Duodenal mucosa (tissue), 2 donors: ENCODE data around the gene BICD1.

Experiments
- H3K27ac ChIP-seq: one replicate; pipeline ENCODE4 v1.7.0; 2013; ENCODE audit warnings: low read depth, low read length
- H3K27me3 ChIP-seq, 2 donors: one replicate each; pipeline ENCODE4 v1.7.0; 2013; ENCODE audit warnings: low read length in 2 of 2, control low read depth in 1 of 2; ENCODE audit not compliant: insufficient read depth in 2 of 2, control insufficient read depth in 1 of 2
- H3K36me3 ChIP-seq, 2 donors: one replicate each; pipeline ENCODE4 v1.7.0; 2013; ENCODE audit warnings: low read length in 2 of 2, control low read depth in 1 of 2; ENCODE audit not compliant: insufficient read depth in 2 of 2, control insufficient read depth in 1 of 2
- H3K4me1 ChIP-seq, 2 donors: one replicate each; pipeline ENCODE4 v1.7.0; 2013; ENCODE audit warnings: low read length in 2 of 2, control low read depth in 1 of 2; ENCODE audit not compliant: insufficient read depth in 2 of 2, control insufficient read depth in 1 of 2
- H3K4me3 ChIP-seq, 2 donors: one replicate each; pipeline ENCODE4 v1.7.0; 2013; ENCODE audit warnings: low read length in 2 of 2, low read depth in 1 of 2
- H3K9ac ChIP-seq, 2 donors: one replicate each; pipeline ENCODE4 v1.7.0; 2013; ENCODE audit warnings: low read length in 2 of 2, low read depth in 1 of 2
- H3K9me3 ChIP-seq, 2 donors: one replicate each; pipeline ENCODE4 v1.7.0; 2013; ENCODE audit warnings: low read length in 2 of 2, control low read depth in 1 of 2; ENCODE audit not compliant: control insufficient read depth in 1 of 2

Gene BICD1

DNA sequence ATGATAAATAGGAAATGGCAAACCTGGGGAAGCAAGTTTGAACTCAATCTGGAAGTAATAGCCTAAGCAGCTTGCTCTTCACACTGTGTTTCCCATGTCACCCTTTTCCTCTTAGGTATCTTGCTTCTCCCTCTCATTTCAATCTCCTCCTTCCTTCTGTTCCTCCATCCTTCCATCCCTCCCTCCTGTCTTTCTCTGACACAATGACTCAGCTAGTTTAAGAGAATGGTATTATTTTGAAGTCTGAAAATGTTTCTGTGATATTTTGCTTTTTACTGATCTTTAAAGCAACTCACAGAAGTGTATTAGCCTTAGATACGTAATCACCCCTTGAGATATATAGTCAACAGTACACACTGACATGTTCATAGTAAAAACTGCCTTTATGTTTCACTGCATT, 236.8 kb downstream of the BICD1 start:
- H3K4me1 ChIP-seq: peaks cover 0 to 7% of the 10 kb centered on the region in 2 donors
- peaks cover 0 to 5% of the 10 kb centered on the region in 2 donors for H3K36me3 ChIP-seq

GRCh38 chr12:32344047-32344446, 237.4 kb downstream of the BICD1 start:
- Histone ChIP-seq H3K4me3 (no peak overlapping the region), H3K36me3 (peaks cover 0 to 3% of the 10 kb centered on the region in 2 donors), H3K9ac (no peak overlapping the region), H3K27ac (no peak overlapping the region), H3K4me1 (peaks cover 0 to 7% of the 10 kb centered on the region in 2 donors), H3K27me3 (no peaks in the 10 kb centered on the region), H3K9me3 (no peaks in the 10 kb centered on the region)

More for the DNA sequence above, 236.8 kb downstream of the BICD1 start:
- H3K27ac ChIP-seq: no peak overlapping the region
- H3K27me3 ChIP-seq: no peaks in the 10 kb centered on the region
- no peak overlapping the region for H3K4me3 ChIP-seq
- no peaks in the 10 kb centered on the region for H3K9me3 ChIP-seq
- no peak overlapping the region for H3K9ac ChIP-seq

GRCh38 chr12:32353540-32353939, 246.9 kb downstream of the BICD1 start:
- Histone ChIP-seq H3K9ac (no peak overlapping the region), H3K4me1 (no peaks in the 10 kb centered on the region), H3K9me3 (no peaks in the 10 kb centered on the region), H3K27me3 (no peaks in the 10 kb centered on the region), H3K27ac (no peak overlapping the region), H3K4me3 (no peak overlapping the region), H3K36me3 (no peaks in the 10 kb centered on the region)

GRCh38 chr12:32357601-32358249, 251.1 kb downstream of the BICD1 start:
- H3K9ac ChIP-seq: no peak overlapping the region
- H3K27ac ChIP-seq: no peak overlapping the region
- no peak overlapping the region for H3K4me3 ChIP-seq
- H3K9me3 ChIP-seq: no peaks in the 10 kb centered on the region
- no peaks in the 10 kb centered on the region for H3K27me3 ChIP-seq
- no peaks in the 10 kb centered on the region for H3K36me3 ChIP-seq
- no peaks in the 10 kb centered on the region for H3K4me1 ChIP-seq

GRCh38 chr12:32360956-32361355, 254.3 kb downstream of the BICD1 start:
- no peak overlapping the region for H3K27ac ChIP-seq
- H3K36me3 ChIP-seq: no peaks in the 10 kb centered on the region
- H3K9me3 ChIP-seq: no peaks in the 10 kb centered on the region
- no peaks in the 10 kb centered on the region for H3K27me3 ChIP-seq
- peaks cover 4 to 6% of the 10 kb centered on the region in 2 donors for H3K4me1 ChIP-seq
- H3K9ac ChIP-seq: no peak overlapping the region
- no peak overlapping the region for H3K4me3 ChIP-seq

DNA sequence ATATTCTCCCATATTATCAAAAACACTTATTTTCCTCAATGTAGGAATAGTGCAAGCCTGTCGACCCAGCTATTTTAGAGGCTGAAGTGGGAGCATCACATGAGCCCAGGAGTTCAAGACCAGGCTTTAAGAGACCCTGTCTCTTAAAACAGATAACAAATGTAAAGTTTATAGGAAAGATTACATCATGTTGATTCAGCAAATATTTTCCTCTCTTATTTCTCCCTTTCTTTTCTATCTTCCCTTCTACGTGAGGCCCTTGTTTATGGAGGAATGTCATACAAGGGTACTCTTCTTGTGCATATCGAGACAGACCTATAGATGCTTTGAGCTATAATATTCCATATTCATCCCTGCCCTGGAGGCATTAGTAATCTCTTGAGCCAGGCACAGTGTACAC, 256.2 kb downstream of the BICD1 start:
- no peaks in the 10 kb centered on the region for H3K36me3 ChIP-seq
- H3K4me1 ChIP-seq: peaks cover 6 to 7% of the 10 kb centered on the region in 2 donors
- H3K27ac ChIP-seq: no peak overlapping the region
- no peaks in the 10 kb centered on the region for H3K27me3 ChIP-seq
- H3K9me3 ChIP-seq: no peaks in the 10 kb centered on the region
- no peak overlapping the region for H3K9ac ChIP-seq
- H3K4me3 ChIP-seq: no peak overlapping the region

- peaks cover 6 to 7% of the 10 kb centered on the region in 2 donors for H3K4me1 ChIP-seq
- no peaks in the 10 kb centered on the region for H3K9me3 ChIP-seq
- no peak overlapping the region for H3K27ac ChIP-seq
- no peaks in the 10 kb centered on the region for H3K27me3 ChIP-seq
- no peak overlapping the region for H3K4me3 ChIP-seq
- H3K36me3 ChIP-seq: no peaks in the 10 kb centered on the region
- no peak overlapping the region for H3K9ac ChIP-seq
Measured at GRCh38 chr12:32365473-32366064, 258.9 kb downstream of the BICD1 start.

GRCh38 chr12:32366714-32367113, 260.1 kb downstream of the BICD1 start:
- Histone ChIP-seq H3K27ac (no peak overlapping the region), H3K36me3 (no peaks in the 10 kb centered on the region), H3K9me3 (no peaks in the 10 kb centered on the region), H3K9ac (no peak overlapping the region), H3K4me1 (peaks cover 6 to 7% of the 10 kb centered on the region in 2 donors), H3K27me3 (no peaks in the 10 kb centered on the region), H3K4me3 (no peak overlapping the region)

DNA sequence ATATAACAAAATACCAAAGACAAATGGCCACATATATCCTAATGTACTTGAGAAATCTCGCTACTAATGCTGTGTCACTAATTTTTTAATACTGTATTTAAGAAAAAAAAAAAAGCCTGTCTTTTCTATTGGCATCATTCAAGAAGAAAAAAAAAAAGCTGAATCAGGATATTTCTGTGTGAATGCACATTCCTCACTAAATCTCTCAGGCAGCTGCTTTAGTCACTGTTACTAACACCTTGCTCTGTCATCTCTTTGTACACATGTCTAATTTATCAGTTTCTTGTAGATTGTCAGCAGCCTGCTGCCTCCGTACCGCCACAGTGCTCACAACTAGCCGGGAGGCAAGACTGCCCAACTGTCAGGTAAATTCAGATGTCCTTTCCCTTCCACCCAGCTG, 260.7 kb downstream of the BICD1 start:
- no peak overlapping the region for H3K9ac ChIP-seq
- no peak overlapping the region for H3K4me3 ChIP-seq
- H3K9me3 ChIP-seq: no peaks in the 10 kb centered on the region
- H3K4me1 ChIP-seq: peaks cover 6 to 7% of the 10 kb centered on the region in 2 donors
- H3K27ac ChIP-seq: no peak overlapping the region
- H3K36me3 ChIP-seq: no peaks in the 10 kb centered on the region
- H3K27me3 ChIP-seq: no peaks in the 10 kb centered on the region

DNA sequence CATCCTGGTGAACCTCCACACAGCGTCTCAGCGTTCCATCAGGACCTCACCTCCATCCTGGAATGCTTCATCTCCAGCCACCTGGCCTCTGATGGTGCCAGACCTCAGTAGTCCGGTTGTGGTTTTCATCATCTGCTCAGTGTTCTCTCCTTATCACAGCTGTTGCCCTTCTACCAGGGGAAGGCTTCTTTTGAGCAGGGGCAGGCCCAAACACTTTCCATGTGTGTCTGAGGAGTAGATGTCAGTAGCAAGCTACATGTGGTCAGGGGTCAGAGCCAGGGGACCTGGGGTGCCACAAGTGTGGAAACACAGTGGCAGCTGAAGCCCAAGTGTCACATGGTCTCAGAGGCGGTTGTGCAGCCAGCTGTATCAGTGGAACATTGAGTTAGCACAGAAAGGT, 262.6 kb downstream of the BICD1 start:
- Histone ChIP-seq H3K4me1 (peaks cover 6 to 7% of the 10 kb centered on the region in 2 donors), H3K4me3 (no peak overlapping the region), H3K27ac (no peak overlapping the region), H3K9me3 (no peaks in the 10 kb centered on the region), H3K27me3 (no peaks in the 10 kb centered on the region), H3K9ac (no peak overlapping the region), H3K36me3 (no peaks in the 10 kb centered on the region)
